A549 (cell line): ENCODE data around the gene RSF1.

ENCODE experiments used
- JUN ChIP-seq, 2 experiments: fragments of >200 bp; sonication (Bioruptor Twin); formaldehyde crosslinking; IDR thresholded peaks; 2 replicates in 1 of 2; 3 replicates in 1 of 2; pipeline ENCODE4 v1.6.1; 2016 to 2017
- NR3C1 ChIP-seq: fragments of >200 bp; sonication (Bioruptor Twin); formaldehyde crosslinking; IDR thresholded peaks from 3 replicates; pipeline ENCODE4 v1.6.1; 2017
- REST ChIP-seq: fragments of 200-600 bp; sonication (generic); IDR thresholded peaks from 2 replicates; pipeline ENCODE4 v1.6.1; 2016; ENCODE audit warnings: antibody characterized with exemption, mild to moderate bottlenecking, moderate library complexity
- RFX5 ChIP-seq: fragments of 450-650 bp; IDR thresholded peaks from 2 replicates; pipeline ENCODE4 v1.7.1; 2014; ENCODE audit warnings: antibody characterized with exemption, mild to moderate bottlenecking, moderate library complexity
- RNF2 ChIP-seq: fragments of 200-600 bp; sonication (generic); IDR thresholded peaks from 2 replicates; pipeline ENCODE4 v1.6.1; 2016; ENCODE audit warnings: low read depth, mild to moderate bottlenecking, antibody characterized with exemption, moderate library complexity, borderline replicate concordance
- SMC3 ChIP-seq: fragments of >200 bp; sonication (Bioruptor Twin); formaldehyde crosslinking; IDR thresholded peaks from 3 replicates; pipeline ENCODE4 v1.6.1; 2018; ENCODE audit warnings: inconsistent platforms
- TF ChIP-seq, protein P1 (sequence below): fragments of >200 bp; sonication (Bioruptor Twin); formaldehyde crosslinking; IDR thresholded peaks from 3 replicates; pipeline ENCODE4 v1.5.1; 2016

GRCh38 chr11:77636731-77637344 is 183.7 kb downstream of the RSF1 start:
- TF ChIP-seq RFX5: no peak
- no peak for TF ChIP-seq SMC3
- TF ChIP-seq, protein P1, sequence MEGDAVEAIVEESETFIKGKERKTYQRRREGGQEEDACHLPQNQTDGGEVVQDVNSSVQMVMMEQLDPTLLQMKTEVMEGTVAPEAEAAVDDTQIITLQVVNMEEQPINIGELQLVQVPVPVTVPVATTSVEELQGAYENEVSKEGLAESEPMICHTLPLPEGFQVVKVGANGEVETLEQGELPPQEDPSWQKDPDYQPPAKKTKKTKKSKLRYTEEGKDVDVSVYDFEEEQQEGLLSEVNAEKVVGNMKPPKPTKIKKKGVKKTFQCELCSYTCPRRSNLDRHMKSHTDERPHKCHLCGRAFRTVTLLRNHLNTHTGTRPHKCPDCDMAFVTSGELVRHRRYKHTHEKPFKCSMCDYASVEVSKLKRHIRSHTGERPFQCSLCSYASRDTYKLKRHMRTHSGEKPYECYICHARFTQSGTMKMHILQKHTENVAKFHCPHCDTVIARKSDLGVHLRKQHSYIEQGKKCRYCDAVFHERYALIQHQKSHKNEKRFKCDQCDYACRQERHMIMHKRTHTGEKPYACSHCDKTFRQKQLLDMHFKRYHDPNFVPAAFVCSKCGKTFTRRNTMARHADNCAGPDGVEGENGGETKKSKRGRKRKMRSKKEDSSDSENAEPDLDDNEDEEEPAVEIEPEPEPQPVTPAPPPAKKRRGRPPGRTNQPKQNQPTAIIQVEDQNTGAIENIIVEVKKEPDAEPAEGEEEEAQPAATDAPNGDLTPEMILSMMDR: no peak
- TF ChIP-seq REST: no peak
- no peak for TF ChIP-seq RNF2
- TF ChIP-seq JUN (IDR thresholded peaks at IDR 0.05): no peak
- no peak for TF ChIP-seq NR3C1
